Stimulated activated CD4-positive, alpha-beta T cell treated with anti-CD3 and anti-CD28 coated beads, Interleukin-1b, Interleukin-23, amount 100 ng/mL, for 24 hours (primary cell): Measurements from ENCODE around the gene PCBP1.
"Not testable (repeated sequence)": the region's sequence is repeated elsewhere in the genome, so short reads cannot be mapped to it uniquely, and the experiment has no call there.

Source experiments
- DNase-seq, 4 experiments: peaks; one replicate each; pipeline ENCODE4 v3.0.0-alpha.2; 2020; ENCODE audit warnings: low read depth in 4 of 4, low spot score in 1 of 4

The PCBP1 gene

DNA sequence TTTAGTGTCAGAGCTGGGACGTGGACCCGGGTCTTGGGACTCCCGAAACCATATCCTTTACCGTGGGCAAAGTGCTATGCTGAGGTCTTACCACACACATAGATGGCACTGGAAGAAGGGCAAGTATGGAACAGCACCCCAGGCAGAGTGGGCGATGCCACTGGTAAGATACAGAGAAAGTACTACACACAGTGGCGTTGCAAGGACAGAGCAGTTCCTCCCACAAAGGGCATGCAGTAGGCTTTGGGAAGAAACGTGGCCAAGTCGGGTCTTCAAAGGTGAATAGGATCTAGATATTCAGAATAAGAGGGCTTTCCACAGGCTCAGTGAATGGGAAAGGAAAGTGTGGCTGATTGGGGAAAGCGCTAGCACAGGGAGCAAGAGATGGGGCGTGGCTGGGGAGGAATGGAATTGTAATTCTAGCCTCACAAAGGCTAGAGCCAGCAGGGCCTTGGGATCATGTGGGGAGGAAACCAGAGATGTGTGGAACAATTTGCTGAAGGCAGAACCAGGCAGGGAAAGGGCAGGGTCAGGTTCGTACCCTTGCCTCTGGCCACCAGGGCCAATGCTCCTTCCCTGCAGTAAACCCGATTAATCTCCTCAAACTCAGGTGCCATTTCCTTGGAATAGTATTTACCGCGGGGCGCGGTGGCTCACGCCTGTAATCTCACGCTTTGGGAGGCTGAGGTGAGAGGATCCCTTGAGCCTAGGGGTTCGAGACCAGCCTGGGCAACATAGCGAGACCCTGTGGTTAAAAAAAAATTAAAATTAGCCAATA, 36.0 kb downstream of the PCBP1 start:
- no peak for DNase-seq

DNA sequence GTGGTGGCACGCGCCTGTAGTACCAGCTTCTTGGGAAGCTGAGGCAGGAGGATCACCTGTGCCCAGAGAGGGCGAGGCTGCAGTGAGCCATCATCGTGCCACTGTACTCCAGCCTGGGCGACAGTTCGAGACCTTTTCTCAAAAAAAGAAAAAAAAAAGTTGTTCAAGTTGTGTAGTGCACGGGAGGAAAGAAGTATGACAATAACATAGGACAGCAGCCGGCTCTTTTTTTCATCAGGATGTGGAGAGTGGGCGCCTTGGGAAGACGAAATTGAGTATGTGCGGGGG, 36.5 kb downstream of the PCBP1 start:
- no peak for DNase-seq

DNA sequence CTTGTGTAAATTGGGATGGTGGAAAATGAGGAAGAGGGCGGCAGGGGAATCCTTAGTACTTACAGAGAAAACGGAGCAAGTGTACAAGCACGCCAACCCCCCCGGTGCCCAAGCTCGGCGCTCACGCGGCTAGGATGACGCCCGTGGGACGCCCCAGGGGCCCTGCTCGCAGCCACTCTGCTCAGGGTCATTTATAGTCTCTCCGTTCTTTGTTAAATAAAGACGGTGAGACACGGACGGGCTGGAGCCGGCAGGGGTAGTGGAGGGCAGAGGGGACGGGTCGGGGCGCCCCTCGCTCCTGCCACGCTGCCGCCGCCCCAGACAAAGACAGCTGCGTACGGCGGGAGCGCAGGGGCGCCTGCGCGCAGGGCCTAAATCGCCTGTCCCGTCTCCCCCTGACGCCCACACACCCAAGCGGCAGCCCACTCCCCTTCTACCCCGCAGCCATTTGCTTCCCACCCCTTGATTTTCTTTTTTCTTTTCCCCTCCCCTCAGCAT, 37.8 kb downstream of the PCBP1 start:
- peak in 1 of 4 experiments; percentile 48 for DNase-seq

DNA sequence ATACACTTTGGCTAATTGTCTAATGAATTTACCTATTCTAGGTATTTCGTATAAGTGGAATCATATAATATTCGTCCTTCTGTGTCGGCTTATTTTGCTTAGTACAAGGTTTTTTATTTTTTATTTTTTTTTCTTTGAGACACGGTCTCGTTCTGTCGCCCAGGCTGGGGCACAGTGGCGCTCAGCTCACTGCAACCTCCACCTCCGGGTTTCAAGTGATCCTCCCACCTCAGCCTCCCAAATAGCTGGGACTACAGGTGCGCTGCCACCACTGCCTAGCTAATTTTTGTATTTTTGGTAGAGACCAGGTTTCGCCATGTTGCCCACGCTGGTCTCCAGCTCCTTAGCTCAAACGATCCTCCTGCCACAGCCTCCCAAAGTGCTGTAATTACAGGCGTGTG, 38.2 kb downstream of the PCBP1 start:
- no peak for DNase-seq

DNA sequence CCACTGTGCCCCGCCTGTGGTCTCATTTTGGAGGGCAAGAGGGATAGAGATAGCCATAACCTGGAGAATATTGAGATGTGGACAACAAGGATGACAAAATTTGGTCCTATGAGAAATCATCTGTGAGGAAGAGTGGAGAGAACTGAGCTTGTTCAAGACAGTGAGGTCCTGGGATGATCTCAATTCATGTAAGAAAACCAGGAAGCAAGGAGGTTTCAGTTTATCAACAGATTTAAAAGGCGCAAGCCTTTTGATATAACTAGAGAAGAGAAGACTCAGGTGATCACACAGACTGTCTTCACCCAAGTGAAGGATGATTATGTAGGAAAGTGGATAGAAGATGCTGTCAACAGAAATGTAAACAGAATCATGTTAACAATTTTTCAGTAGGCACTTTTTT, 39.1 kb downstream of the PCBP1 start:
- no peak for DNase-seq

DNA sequence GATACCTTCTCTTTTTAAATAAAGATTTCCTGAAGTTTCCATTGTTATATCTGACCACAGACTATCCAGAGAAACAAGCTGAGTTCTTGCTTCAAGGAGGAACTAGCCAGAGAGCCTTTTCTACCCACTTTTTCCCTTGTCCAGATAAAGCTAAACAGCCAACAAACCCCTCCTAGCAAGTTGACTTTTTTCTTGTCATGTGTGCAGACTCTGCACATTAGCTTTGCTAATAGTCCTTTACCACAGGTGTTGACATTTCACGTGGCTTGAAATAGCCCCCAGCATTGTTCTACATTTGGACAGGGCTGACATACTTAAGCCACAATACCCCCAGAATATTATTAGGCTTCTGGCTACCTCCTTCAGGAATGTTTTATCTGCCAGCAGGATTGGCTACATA, 40.7 kb downstream of the PCBP1 start:
- DNase-seq: no peak

DNA sequence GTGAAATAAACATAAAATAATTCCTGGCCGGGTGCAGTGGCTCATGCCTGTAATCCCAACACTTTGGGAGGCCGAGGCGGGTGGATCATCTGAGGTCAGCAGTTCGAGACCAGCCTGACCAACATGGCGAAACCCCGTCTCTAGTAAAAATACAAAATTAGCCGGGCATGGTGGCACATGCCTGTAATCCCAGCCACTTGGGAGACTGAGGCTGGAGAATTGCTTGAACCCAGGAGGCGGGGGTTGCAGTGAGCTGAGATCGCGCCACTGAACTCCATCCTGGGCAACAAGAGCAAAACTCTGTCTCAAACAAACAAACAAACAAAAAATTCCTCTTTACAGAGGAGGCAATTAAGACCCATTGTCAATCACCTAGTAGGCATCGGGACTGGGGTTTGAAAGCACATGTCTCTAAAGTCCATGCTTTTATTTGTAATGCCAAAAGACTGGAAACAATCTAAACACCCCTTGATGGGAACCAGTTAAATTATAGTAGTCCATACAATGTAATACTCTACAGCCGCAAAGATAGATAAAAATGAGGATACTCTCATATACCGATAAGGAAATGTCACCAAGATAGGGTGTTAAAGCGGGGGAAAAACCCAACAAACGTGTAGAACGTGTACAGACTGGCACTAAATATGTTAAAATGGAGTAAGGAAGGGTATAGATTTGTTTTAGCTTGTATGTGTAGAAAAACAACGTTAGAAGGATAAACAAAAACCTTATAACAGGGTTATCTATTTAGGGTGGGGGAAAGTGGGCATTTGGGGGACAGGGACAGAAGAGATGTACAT, 44.3 kb downstream of the PCBP1 start:
- DNase-seq: not testable (repeated sequence)

DNA sequence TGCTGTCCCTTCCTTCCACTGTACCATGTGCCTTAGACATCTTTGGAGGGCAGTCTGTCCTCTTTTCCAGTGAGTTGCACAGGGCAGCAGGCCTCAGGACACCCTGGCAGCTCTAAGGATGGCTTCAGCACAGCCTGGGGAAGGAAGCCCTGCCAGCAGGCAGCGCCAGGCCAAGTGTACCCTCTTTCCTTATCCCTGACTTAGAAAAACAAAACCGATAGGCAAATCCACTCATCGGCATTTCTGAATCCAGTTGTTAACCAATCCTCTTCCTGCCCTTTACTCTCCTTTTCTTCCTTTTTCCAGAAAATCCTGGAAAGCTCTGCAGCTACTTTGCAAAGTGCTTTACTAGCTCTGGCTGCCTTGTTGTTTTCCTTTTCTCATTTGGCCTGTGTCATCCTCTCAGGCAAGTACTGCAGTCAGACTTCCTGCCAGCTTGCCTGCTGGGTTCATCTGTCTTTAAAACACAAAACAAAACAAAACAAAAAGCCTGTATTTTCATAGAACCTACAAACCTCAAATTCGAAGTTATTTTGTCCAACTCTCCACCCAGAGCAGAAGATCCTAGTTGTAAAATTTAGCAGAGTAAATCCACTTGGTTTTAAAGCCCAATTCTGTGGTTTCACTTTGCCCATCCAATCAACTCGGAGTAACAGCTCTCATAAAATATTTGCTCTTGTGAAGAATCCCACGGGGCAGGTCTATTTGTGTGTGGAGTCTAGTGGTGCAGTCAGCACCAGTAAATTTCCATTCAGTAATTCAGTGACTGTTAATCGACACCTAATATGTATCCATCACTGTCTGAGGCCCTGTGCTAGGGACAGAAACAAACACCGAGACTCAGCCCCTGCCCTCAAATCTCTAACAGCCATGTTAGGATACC, 45.2 kb downstream of the PCBP1 start:
- DNase-seq: no peak

DNA sequence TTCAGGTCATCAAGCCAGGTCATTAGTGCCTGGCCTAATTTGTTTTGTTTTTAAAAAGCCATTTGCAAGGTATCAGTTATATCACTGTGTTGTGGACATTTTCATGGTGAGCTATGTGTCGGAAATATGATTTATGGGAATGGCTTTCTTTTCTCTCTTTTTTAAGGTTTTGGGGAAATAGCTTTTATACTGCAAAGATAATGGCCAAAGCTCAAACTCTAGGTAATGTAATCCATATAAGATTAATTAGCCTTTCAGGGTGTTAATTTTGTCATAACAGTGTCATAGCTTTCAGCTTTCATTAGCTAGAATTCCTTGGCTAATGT, 45.8 kb downstream of the PCBP1 start:
- DNase-seq: no peak

DNA sequence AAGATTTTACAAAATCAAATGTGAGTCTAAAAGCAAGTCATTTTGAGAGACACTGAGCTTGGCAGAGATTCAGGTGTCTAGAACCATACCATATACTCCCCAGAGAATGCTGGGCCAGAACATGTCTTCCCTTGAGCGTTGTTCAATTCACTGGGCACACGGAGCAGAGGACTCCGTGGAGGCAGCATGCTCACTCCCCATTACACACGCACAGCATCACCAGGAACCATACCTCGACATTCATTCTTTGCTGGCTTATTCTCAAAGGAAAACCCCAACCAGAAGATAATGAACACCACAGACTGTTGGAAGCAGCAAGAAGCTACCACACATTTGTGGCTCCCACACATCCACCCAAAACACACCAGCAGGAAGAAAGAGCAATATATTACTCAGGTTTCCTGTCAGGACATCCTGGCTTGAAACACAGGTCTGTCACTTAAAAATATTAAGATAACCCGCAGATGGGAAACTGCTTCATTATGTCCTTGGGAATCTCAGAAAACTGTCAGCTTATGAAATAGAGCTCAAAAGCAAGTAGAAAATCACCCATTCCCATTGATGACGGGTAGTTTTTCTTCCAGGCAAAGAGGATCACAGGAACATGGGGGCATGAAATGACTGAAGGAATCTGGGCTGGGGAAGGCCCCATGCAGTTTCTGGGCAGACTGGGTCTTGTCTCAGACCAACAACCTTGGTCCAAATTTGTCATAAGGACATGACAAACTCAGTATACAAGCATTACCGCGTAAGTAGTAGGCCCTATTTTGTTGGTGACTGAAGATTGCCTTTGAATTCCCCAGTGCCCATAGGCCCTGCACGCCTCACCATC, 46.4 kb downstream of the PCBP1 start:
- no peak for DNase-seq

DNA sequence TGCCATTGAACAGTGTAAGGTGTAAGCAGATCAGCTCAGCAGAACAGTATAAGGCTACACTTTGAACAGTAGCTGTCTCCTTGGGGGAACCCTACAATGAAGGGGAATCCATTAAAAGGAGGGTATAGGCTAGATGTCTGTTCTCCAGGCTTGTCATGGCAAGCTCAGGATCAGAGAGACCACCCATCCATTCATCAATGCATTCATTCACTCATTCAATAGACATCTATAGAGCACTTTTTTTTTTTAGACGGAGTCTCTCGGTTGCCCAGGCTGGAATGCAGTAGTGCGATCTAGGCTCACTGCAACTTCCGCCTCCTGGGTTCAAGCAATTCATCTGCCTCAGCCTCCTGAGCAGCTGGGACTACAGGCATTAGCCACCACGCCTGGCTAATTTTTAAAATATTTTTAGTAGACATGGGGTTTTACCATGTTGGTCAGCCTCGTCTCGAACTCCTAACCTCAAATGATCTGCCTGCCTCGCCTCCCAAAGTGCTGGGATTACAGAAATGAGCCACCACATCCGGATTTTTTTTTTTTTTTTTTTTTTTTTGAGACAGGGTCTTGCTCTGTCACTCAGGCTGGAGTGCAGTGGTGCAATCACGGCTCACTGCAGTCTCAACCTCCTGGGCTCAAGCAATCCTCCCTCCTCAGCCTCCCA, 47.2 kb downstream of the PCBP1 start:
- not testable (repeated sequence) for DNase-seq
